Aorta (tissue), 5 donors: ENCODE measurements around the gene TMEM106A. TPM values are rescaled to one million over a fixed set of nuclear protein-coding genes. Genes with fewer than 3 reads are reported as not detected.
"Not testable (repeated sequence)": the region's sequence is repeated elsewhere in the genome, so short reads cannot be mapped to it uniquely, and the experiment has no call there.

Experiments
- ATAC-seq: fragments of 200-7000 bp; cut with Tn5 transposase; one replicate; pipeline ENCODE4 v1.9.1; 2022; ENCODE audit warnings: moderate library complexity; ENCODE audit not compliant: low FRiP score
- DNase-seq, 2 donors: peaks; one replicate each; pipeline ENCODE4 v3.0.0-alpha.2; 2020
- H3K27ac ChIP-seq, 2 donors: one replicate each; pipeline ENCODE4 v1.5.1; 2013; ENCODE audit warnings: low read length in 2 of 2, mild to moderate bottlenecking in 2 of 2, moderate library complexity in 2 of 2, control low read depth in 1 of 2, inconsistent platforms in 1 of 2, low read depth in 1 of 2
- H3K27me3 ChIP-seq, 2 donors: one replicate each; pipeline ENCODE4 v1.6.1; 2013; ENCODE audit warnings: control low read depth in 1 of 2, low read length in 1 of 2, mild to moderate bottlenecking in 1 of 2, moderate library complexity in 1 of 2; ENCODE audit not compliant: insufficient read depth in 2 of 2, control insufficient read depth in 1 of 2
- H3K36me3 ChIP-seq, 2 donors: one replicate each; pipeline ENCODE4 v1.6.1; 2013; ENCODE audit warnings: control low read depth in 1 of 2, low read length in 1 of 2, mild to moderate bottlenecking in 1 of 2; ENCODE audit not compliant: insufficient read depth in 2 of 2, control insufficient read depth in 1 of 2
- H3K4me1 ChIP-seq, 2 donors: one replicate each; pipeline ENCODE4 v1.6.1; 2013; ENCODE audit warnings: low read length in 2 of 2, control low read depth in 1 of 2, mild to moderate bottlenecking in 1 of 2, moderate library complexity in 1 of 2; ENCODE audit not compliant: insufficient read depth in 2 of 2, control insufficient read depth in 1 of 2
- H3K4me3 ChIP-seq, 2 donors: one replicate each; pipeline ENCODE4 v1.5.1; 2013; ENCODE audit warnings: low read length in 2 of 2, control low read depth in 1 of 2, mild to moderate bottlenecking in 1 of 2
- H3K9me3 ChIP-seq: one replicate; pipeline ENCODE4 v1.6.1; 2013; ENCODE audit warnings: mild to moderate bottlenecking, low read length; ENCODE audit not compliant: control insufficient read depth
- WGBS, 2 donors: extraction: QIAGEN DNeasy Blood & Tissue Kit; methylation state at CpG; one replicate each; pipeline ENCODE4 v1.1.7; 2013; 5-methylcytosine and 5-hydroxymethylcytosine counted together
- intact Hi-C, 2 donors: fragments of 100-400 bp; cut with DNase I; formaldehyde crosslinking; loops; one replicate each; pipeline versions ENCODE4 v1.14.2 to v1.15.0; 2022
- polyA plus RNA-seq, 2 donors: library from polyadenylated mRNA; stranded (reverse); fragments of 200-250 nt; gene quantifications; one replicate each; pipeline ENCODE4 v1.2.3, GENCODE V29; 2013
- total RNA-seq, 2 donors: library from RNA; stranded (reverse); fragmentation: NEBNext Ultra II Directional; extraction: Animal tissue kit (Norgen Biotek cat#: 25700); gene quantifications; one replicate each; pipeline ENCODE4 v1.2.1, GENCODE V29; 2021
- donor health status: healthy with polysubstance abuse.
- donor health status: Bipolar disorder and iron deficiency.
- donor health status: DM: no; HTN: no; CAD: no.
- donor health status: DM: no; HTN: no; CAD: no.
- donor health status: DM: yes; HTN: yes; CAD: no.

Gene TMEM106A
- total and polyA plus RNA-seq, 4 donors = 2.5 to 37.2 (median 12.6) TPM

- intact Hi-C loops = no loop called here
- peak in 1 of 2 donors; percentile 15 for DNase-seq
- no peak for ATAC-seq
- Histone ChIP-seq H3K4me1 (no peaks in the 10 kb centered on the region), H3K27me3 (no peaks in the 10 kb centered on the region), H3K4me3 (no peak overlapping the region), H3K27ac (no peak overlapping the region), H3K9me3 (no peaks in the 10 kb centered on the region), H3K36me3 (no peaks in the 10 kb centered on the region)
- 92 to 97% methylated on average over 2 of the region's 2 CpGs for WGBS, 2 donors
These were observed 7.3 kb downstream of the TMEM106A start for GRCh38 chr17:43219001-43219400.

GRCh38 chr17:43219746-43220380 is 8.2 kb downstream of the TMEM106A start:
- 60 to 67% methylated on average over 8 of the region's 8 CpGs for WGBS, 2 donors
- H3K27me3 ChIP-seq = no peaks in the 10 kb centered on the region
- H3K9me3 ChIP-seq = no peaks in the 10 kb centered on the region
- DNase-seq = peak in 1 of 2 donors; percentile 37
- H3K4me1 ChIP-seq = no peaks in the 10 kb centered on the region
- H3K36me3 ChIP-seq = no peaks in the 10 kb centered on the region
- no peak overlapping the region for H3K4me3 ChIP-seq
- no peak overlapping the region for H3K27ac ChIP-seq
- no peak for ATAC-seq
- intact Hi-C loops = no loop called here

GRCh38 chr17:43220511-43221125 is 8.9 kb downstream of the TMEM106A start:
- ATAC-seq = no peak
- intact Hi-C loops = no loop called here
- Histone ChIP-seq H3K27me3 (no peaks in the 10 kb centered on the region), H3K27ac (no peak overlapping the region), H3K4me3 (no peak overlapping the region), H3K36me3 (no peaks in the 10 kb centered on the region), H3K4me1 (no peaks in the 10 kb centered on the region), H3K9me3 (no peaks in the 10 kb centered on the region)
- DNase-seq = peak in 1 of 2 donors; percentile 51
- 84 to 89% methylated on average over 9 of the region's 9 CpGs for WGBS, 2 donors

- intact Hi-C loops = no loop called here
- WGBS, 2 donors = 90 to 92% methylated on average over 7 of the region's 7 CpGs
- peak in 1 of 2 donors; percentile 58 for DNase-seq
These were observed 12.6 kb downstream of the TMEM106A start for GRCh38 chr17:43224146-43224705.

GRCh38 chr17:43226393-43226792 is 14.7 kb downstream of the TMEM106A start:
- H3K4me3 ChIP-seq = no peak overlapping the region
- H3K27ac ChIP-seq = no peak overlapping the region
- H3K27me3 ChIP-seq = no peaks in the 10 kb centered on the region
- peak; percentile 18 to 36 for DNase-seq
- intact Hi-C loops = no loop called here
- H3K9me3 ChIP-seq = no peaks in the 10 kb centered on the region
- WGBS, 2 donors = 92 to 95% methylated on average over 7 of the region's 7 CpGs
- no peaks in the 10 kb centered on the region for H3K4me1 ChIP-seq
- ATAC-seq = no peak
- no peaks in the 10 kb centered on the region for H3K36me3 ChIP-seq

More at GRCh38 chr17:43224146-43224705, 12.6 kb downstream of the TMEM106A start:
- Histone ChIP-seq H3K27ac (no peak overlapping the region), H3K4me3 (no peak overlapping the region), H3K27me3 (no peaks in the 10 kb centered on the region), H3K9me3 (no peaks in the 10 kb centered on the region), H3K4me1 (no peaks in the 10 kb centered on the region), H3K36me3 (no peaks in the 10 kb centered on the region)
- no peak for ATAC-seq

DNA sequence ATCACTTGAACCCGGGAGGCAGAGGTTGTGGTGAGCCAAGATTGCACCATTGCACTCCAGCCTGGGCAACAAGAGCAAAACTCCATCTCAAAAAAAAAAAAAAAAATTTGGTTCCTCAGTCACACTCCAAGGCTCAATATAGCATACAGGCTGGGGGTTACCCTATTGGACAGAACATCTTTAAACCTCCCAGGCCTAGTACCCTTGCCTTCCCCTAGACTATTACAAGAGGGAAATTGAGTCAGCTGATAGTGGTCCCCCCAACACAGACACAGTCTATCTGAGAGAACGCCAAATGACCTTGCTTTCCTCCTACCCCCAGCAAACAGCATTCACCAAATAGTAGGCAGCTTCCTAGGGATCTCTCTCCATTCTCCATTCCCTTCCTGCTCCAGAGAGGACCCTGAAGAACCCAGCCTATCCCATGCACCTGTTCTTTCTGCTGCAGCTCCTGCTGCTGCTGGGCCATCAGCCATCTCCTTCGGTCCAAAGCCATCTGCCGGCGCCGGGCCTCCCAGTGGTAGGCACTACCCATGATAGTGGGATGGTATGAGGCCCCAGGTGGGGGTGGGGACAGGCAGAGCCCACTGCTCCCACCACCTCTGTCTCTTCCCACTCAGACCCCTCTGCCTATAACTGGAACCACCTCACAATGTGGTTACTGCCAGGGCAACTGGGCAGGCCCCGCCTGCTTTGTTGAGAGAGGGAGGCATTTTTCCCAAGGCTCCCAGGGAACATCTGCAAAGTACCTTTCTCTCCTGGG is 16.5 kb downstream of the TMEM106A start, which contains the start of gene CCDC200:
Gene CCDC200 (minus strand): TSS at position 604 of the 763 bp plus-strand sequence. CDS start 69 bp downstream, at position 535.
- H3K4me1 ChIP-seq, H3K27ac ChIP-seq, H3K4me3 ChIP-seq, DNase-seq, H3K36me3 ChIP-seq, H3K9me3 ChIP-seq, ATAC-seq, intact Hi-C loops, H3K27me3 ChIP-seq: not testable (repeated sequence)
- no CpG with 5 or more reads among the region's 7 CpGs for WGBS, 2 donors

GRCh38 chr17:43231205-43232020 is 19.7 kb downstream of the TMEM106A start:
- WGBS, 2 donors = 49 to 63% methylated on average over 15 to 19 of the region's 40 CpGs

More at GRCh38 chr17:43231205-43232020, 19.7 kb downstream of the TMEM106A start:
- H3K27ac ChIP-seq, H3K4me3 ChIP-seq, ATAC-seq, H3K27me3 ChIP-seq, H3K9me3 ChIP-seq, intact Hi-C loops, H3K4me1 ChIP-seq, H3K36me3 ChIP-seq: not testable (repeated sequence)
- DNase-seq = peak; percentile 27 to 41
